Ascending aorta (tissue), 2 donors: Measurements from ENCODE around the gene ZNF574. TPM values are rescaled to one million over a fixed set of nuclear protein-coding genes. Genes with fewer than 3 reads are reported as not detected.

Experiments
- DNase-seq, 2 donors: peaks; one replicate each; pipeline ENCODE4 v3.0.0-alpha.2; 2019; ENCODE audit warnings: low spot score in 2 of 2
- H3K27ac ChIP-seq, 2 donors: fragments of 200-600 bp; sonication (generic); one replicate each; pipeline ENCODE4 v1.5.1; 2016 to 2017; ENCODE audit warnings: mild to moderate bottlenecking in 1 of 2
- H3K27me3 ChIP-seq: fragments of 200-600 bp; sonication (generic); one replicate; pipeline ENCODE4 v1.5.1; 2017
- H3K36me3 ChIP-seq, 2 donors: fragments of 200-600 bp; sonication (generic); one replicate each; pipeline ENCODE4 v1.5.1; 2016
- H3K4me1 ChIP-seq, 2 donors: fragments of 200-600 bp; sonication (generic); one replicate each; pipeline ENCODE4 v1.5.1; 2016 to 2017; ENCODE audit warnings: mild to moderate bottlenecking in 1 of 2
- H3K4me3 ChIP-seq, 2 donors: fragments of 200-600 bp; sonication (generic); one replicate each; pipeline ENCODE4 v1.5.1; 2016 to 2017; ENCODE audit warnings: mild to moderate bottlenecking in 1 of 2
- H3K9me3 ChIP-seq, 2 donors: fragments of 200-600 bp; sonication (generic); one replicate each; pipeline ENCODE4 v1.5.1; 2016
- CTCF ChIP-seq, 3 experiments: fragments of 200-600 bp in 2 of 3; fragments of 450-650 bp in 1 of 3; sonication (generic) in 2 of 3; IDR thresholded peaks; one replicate each; pipeline ENCODE4 v1.5.1; 2016 to 2019; ENCODE audit warnings: antibody characterized with exemption in 3 of 3, mild to moderate bottlenecking in 1 of 3, moderate library complexity in 1 of 3
- intact Hi-C: fragments of 100-400 bp; cut with DNase I; formaldehyde crosslinking; loops from one replicate; pipeline ENCODE4 v1.15.1; 2023
- total RNA-seq: library from RNA; depleted of rRNA; stranded (reverse); fragments of >200 nt; gene quantifications from one replicate; pipeline ENCODE4 v1.1.0, GENCODE V29; 2016

Gene ZNF574
- total RNA-seq, 1 donor from 2014 or later: 14.9 TPM

DNA sequence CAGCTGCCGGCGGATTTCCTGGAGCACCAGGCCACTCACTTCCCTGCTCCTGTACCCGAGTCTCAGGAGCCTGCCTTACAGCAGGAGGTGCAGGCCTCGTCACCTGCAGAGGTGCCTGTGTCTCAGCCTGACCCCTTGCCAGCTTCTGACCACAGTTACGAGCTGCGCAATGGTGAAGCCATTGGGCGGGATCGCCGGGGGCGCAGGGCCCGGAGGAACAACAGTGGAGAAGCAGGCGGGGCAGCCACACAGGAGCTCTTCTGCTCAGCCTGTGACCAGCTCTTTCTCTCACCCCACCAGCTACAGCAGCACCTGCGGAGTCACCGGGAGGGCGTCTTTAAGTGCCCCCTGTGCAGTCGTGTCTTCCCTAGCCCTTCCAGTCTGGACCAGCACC is 3.3 kb downstream of the ZNF574 start:
- no peak overlapping the region for H3K27ac ChIP-seq
- peaks cover 37 to 55% of the 10 kb centered on the region in 2 donors for H3K36me3 ChIP-seq
- H3K4me1 ChIP-seq: peaks cover 5 to 15% of the 10 kb centered on the region in 2 donors
- H3K4me3 ChIP-seq: no peak overlapping the region
- DNase-seq: no peak
- intact Hi-C loops: loop anchor here (5.0 to 10.0 kb wide), 8 partner anchors 143 to 814 kb away; partner anchors contain the start of genes ARHGEF1, DMAC2, GSK3A and HNRNPUL1
- no peaks in the 10 kb centered on the region for H3K9me3 ChIP-seq
- no peak for TF ChIP-seq CTCF (IDR thresholded peaks at IDR 0.05)
- no peaks in the 10 kb centered on the region for H3K27me3 ChIP-seq

DNA sequence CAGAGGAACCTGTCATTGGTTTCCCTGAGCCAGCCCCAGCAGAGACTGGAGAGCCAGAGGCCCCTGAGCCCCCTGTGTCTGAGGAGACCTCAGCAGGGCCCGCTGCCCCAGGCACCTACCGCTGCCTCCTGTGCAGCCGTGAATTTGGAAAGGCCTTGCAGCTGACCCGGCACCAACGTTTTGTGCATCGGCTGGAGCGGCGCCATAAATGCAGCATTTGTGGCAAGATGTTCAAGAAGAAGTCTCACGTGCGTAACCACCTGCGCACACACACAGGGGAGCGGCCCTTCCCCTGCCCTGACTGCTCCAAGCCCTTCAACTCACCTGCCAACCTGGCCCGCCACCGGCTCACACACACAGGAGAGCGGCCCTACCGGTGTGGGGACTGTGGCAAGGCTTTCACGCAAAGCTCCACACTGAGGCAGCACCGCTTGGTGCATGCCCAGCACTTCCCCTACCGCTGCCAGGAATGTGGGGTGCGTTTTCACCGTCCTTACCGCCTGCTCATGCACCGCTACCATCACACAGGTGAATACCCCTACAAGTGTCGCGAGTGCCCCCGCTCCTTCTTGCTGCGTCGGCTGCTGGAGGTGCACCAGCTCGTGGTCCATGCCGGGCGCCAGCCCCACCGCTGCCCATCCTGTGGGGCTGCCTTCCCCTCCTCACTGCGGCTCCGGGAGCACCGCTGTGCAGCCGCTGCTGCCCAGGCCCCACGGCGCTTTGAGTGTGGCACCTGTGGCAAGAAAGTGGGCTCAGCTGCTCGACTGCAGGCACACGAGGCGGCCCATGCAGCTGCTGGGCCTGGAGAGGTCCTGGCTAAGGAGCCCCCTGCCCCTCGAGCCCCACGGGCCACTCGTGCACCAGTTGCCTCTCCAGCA is 4.2 kb downstream of the ZNF574 start:
- no peak for TF ChIP-seq CTCF (IDR thresholded peaks at IDR 0.05)
- Histone ChIP-seq H3K36me3 (peaks cover 37 to 55% of the 10 kb centered on the region in 2 donors), H3K9me3 (no peaks in the 10 kb centered on the region), H3K4me1 (peaks cover 5 to 10% of the 10 kb centered on the region in 2 donors), H3K27me3 (no peaks in the 10 kb centered on the region), H3K4me3 (no peak overlapping the region), H3K27ac (no peak overlapping the region)
- DNase-seq: no peak
- intact Hi-C loops: loop anchor here (5.0 to 10.0 kb wide), 8 partner anchors 142 to 815 kb away; partner anchors contain the start of genes ARHGEF1, DMAC2, GSK3A and HNRNPUL1

DNA sequence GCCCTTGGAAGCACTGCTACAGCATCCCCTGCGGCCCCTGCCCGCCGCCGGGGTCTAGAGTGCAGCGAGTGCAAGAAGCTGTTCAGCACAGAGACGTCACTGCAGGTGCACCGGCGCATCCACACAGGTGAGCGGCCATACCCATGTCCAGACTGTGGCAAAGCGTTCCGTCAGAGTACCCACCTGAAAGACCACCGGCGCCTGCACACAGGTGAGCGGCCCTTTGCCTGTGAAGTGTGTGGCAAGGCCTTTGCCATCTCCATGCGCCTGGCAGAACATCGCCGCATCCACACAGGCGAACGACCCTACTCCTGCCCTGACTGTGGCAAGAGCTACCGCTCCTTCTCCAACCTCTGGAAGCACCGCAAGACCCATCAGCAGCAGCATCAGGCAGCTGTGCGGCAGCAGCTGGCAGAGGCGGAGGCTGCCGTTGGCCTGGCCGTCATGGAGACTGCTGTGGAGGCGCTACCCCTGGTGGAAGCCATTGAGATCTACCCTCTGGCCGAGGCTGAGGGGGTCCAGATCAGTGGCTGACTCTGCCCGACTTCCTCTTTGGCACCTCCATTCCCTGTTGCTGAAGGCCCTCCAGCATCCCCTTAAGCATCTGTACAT is 4.9 kb downstream of the ZNF574 start:
- no peaks in the 10 kb centered on the region for H3K27me3 ChIP-seq
- H3K9me3 ChIP-seq: no peaks in the 10 kb centered on the region
- H3K4me1 ChIP-seq: peaks cover 5 to 9% of the 10 kb centered on the region in 2 donors
- no peak for DNase-seq
- no peak overlapping the region for H3K4me3 ChIP-seq
- no peak overlapping the region for H3K27ac ChIP-seq
- TF ChIP-seq CTCF (IDR thresholded peaks at IDR 0.05): no peak
- H3K36me3 ChIP-seq: peaks cover 37 to 55% of the 10 kb centered on the region in 2 donors
- intact Hi-C loops: no loop called here

GRCh38 chr19:42081584-42082203 is 5.7 kb downstream of the ZNF574 start:
- intact Hi-C loops: no loop called here
- no peak overlapping the region for H3K27ac ChIP-seq
- peaks cover 37 to 55% of the 10 kb centered on the region in 2 donors for H3K36me3 ChIP-seq
- no peaks in the 10 kb centered on the region for H3K9me3 ChIP-seq
- no peaks in the 10 kb centered on the region for H3K27me3 ChIP-seq
- H3K4me1 ChIP-seq: peaks cover 5 to 9% of the 10 kb centered on the region in 2 donors
- no peak overlapping the region for H3K4me3 ChIP-seq
- no peak for TF ChIP-seq CTCF (IDR thresholded peaks at IDR 0.05)
- DNase-seq: no peak

DNA sequence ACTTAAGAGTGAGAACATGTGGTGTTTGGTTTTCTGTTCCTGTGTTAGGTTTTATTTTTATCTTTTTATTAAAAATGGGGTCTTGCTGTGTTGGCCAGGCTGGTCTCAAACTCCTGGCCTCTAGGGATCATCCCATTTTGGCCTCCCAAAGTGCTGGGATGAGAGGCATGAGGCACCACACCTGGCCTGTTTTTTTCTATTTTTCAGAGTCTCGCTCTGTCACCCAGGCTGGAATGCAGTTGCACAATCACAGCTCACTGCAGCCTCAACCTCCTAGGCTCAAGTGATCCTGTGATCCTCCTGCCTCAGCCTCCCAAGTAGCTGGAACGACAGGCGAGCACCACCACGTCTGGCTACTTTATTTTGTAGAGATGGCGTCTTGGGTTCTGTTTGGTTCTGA is 7.6 kb downstream of the ZNF574 start:
- Histone ChIP-seq H3K27ac (no peak overlapping the region), H3K4me3 (no peak overlapping the region), H3K4me1 (peaks cover 0 to 2% of the 10 kb centered on the region in 2 donors), H3K36me3 (peaks cover 36 to 52% of the 10 kb centered on the region in 2 donors), H3K27me3 (no peaks in the 10 kb centered on the region), H3K9me3 (no peaks in the 10 kb centered on the region)
- TF ChIP-seq CTCF (IDR thresholded peaks at IDR 0.05): no peak
- no peak for DNase-seq
- intact Hi-C loops: no loop called here
